Stimulated activated CD4-positive, alpha-beta T cell treated with anti-CD3 and anti-CD28 coated beads, Interleukin-4, amount 100 ng/mL, for 24 hours (primary cell): ENCODE measurements around the gene SLC43A1.
"Not testable (repeated sequence)": the region's sequence is repeated elsewhere in the genome, so short reads cannot be mapped to it uniquely, and the experiment has no call there.

Source experiments
- DNase-seq: peaks from one replicate; pipeline ENCODE4 v3.0.0-alpha.2; 2020

The SLC43A1 gene

DNA sequence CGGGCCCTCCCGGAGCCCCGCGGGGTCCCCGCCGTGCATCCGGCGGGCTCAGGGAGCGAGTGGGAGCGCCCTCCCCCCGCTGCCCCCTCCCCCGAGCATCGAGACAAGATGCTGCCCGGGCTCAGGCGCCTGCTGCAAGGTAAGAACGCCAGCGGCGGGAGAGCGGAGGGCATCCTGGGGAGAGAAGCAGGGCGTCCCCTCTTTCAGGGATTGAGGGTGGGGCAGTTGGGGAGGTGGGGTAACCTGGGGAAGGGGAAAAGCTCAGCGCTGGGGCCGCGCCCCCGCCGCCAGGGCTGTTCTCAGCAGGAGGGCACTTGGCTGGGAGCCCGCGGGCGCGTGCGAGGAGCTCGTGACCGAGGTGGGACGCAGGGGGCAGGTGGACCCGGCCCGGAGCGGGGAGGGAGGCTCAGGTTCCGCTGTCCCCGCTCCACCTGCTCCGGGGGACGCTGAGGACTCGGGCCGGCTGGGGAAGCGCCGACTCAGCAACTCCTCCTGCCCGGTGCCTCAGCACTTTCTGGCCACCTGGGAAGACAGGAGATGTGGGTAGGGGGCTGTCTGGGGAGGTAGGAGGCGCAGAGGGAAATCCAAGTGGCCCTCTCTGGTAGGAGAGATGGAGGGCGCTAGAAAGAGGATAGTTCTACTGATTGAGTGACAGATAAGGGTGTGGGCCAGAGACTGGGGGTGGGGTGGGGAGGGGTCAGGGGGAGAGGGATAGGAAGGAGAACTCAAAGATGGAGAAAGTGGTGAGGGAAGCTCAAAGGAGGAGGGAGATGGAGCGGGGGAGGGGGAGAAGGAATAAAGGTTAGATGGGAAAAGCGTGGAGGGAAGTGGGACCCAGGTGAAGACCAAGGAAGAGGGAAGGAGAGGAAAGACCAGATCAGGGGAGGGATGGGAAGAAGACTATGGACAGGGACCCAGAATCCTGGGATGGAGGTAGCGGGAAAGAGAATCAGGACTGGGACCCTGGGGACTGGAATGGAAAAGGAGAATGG, 54.4 kb downstream of the SLC43A1 start:
- no peak for DNase-seq

DNA sequence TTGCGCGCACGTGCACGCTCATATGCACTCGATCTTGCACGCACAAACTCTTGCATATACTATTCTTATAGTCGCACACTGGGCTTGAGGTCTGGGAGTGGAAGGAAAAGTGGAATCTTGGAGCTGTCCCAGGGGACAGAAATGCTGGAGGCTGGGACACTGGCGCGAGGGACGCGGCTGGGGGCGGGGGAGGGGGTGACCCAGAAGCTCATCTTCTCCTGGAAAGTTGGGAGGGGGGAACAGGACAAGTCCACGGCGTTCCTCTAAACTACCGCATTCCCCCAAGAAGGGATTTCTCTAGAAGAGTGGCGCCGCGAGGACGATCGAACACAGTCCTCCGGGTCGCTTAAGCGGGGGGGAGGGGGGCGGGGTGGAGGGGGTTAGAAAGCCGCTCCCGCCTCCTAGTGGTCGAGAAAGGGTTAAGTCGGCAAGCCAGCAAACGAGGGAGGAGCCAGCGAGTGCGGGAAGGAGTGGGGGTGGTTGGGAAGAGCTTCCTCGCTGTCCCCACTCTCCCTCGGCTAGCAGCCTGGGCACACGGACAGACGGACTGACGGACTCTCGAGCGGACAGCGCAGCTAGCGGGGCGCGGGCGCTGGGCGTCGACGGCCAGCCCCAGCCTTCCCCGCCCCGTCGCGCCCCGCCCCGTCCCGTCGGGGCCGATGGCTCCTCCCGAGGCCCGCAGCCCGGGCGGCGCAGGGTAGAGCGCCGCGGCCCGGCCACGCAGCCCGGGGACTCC, 55.3 kb downstream of the SLC43A1 start, which contains the start of gene RTN4RL2:
RTN4RL2 (plus strand) TSS at position 507 of the 736 bp plus-strand sequence. CDS start 338 bp downstream, outside the sequence.
- peak; percentile 42 for DNase-seq

DNA sequence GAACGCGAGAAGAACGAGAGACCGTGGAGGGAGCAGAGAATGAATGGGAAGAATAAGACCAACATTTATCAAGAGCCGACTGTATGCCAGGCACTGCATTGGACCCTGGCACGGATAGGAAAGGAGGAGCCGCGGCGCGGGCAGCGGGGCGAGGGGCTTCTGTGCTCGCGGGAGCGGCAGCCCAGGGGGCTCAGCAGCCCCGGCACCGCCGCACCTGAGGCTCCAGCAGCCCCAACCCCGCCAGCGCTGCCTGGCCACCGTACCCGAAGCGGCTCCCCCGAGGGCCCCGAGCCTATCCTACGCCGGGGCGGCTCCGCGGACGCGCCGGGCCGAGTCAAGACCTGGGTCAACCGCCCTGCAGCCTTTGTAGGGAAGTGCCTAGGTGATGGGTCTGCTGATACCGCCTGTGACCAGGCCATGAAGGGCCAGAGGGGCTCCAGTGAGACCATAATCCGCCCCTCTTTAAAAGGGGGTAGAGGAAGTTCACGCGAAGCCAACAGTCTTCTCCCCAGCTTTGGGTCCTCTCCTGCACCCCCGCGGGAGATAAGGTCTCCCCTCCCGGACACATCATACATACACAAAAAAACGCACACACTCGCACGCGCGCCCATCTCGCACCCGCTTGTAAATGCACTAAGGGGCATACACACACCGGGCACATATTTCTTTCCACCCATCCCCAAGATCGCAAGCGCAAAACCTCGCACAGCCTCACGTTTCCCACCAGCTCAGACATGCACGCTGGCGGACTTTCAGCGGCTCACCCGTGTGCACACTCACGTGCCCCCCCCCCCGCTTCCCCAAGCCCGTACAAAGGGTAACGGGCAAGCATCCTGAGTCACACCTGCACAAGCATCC, 56.1 kb downstream of the SLC43A1 start:
- DNase-seq = no peak

DNA sequence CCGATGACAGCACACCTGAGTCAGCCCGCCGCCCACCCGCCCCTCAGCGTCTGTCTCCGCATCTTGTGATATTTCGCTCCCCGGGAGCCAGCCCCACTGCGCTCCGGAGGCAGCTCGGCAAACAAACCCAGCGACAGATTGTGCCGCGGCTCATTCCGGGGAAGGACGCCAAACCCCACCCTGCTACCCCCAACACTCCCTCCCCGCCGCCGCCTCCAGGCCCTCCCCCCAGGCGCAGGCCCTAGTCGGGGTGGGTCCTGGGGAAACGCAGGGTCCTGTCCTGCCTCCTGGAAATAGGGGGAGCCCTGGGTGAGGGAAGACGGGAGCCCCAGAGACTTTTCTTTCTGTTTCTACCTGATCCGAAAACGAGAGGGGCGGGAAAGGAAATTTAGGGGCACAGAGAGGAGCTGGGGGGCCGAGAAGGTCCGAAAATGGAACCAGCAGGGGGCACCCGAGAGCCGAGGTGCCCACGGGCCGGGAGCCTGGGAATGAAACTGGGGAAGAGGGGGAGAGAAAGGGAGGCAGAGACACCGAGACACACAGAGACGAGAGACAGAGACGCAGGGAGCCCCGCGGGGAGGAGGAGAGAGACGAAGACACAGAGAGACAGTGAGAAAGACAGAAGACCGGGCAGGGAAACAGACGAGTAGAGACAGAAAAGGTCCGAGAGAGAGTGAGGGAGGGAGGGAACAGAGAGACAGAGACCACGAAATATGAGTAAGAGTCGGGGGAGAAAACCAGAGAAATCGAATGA, 56.9 kb downstream of the SLC43A1 start:
- peak; percentile 67 for DNase-seq

DNA sequence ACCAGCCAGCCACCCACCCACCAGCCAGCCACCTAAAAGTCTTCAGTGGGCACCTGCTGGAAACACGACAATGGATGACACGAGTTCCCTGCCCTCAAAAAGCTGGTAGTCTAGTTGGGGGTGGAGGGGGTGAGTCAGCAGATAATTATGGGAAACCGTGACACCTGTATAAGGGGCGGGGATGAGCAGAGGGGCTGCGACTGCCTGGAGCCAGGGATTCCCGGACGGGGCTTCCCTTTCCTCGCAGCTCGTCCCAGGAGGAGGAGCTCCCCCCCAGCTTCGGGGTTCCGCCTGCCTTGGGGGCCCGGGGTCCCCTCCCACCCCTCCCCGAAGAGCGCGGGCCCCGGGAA, 57.5 kb downstream of the SLC43A1 start:
- peak; percentile 46 for DNase-seq

DNA sequence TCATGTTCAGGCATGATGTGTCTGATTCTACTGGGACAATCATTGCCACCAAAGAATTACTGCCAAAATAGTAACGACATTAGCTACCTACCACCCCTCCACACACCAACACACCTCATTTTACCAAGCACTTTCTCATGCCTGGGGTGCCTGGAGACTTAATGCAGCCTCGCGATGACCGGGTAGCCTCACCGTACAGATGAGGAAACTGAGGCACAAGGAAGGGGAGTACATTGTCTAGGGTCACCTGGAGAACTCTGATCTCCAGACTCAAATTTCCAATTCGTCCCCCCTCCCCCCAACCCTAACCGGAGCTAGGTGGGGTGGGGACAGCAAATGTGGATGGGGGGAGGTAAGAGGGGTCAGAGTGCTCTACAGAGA, 57.9 kb downstream of the SLC43A1 start:
- DNase-seq = no peak

DNA sequence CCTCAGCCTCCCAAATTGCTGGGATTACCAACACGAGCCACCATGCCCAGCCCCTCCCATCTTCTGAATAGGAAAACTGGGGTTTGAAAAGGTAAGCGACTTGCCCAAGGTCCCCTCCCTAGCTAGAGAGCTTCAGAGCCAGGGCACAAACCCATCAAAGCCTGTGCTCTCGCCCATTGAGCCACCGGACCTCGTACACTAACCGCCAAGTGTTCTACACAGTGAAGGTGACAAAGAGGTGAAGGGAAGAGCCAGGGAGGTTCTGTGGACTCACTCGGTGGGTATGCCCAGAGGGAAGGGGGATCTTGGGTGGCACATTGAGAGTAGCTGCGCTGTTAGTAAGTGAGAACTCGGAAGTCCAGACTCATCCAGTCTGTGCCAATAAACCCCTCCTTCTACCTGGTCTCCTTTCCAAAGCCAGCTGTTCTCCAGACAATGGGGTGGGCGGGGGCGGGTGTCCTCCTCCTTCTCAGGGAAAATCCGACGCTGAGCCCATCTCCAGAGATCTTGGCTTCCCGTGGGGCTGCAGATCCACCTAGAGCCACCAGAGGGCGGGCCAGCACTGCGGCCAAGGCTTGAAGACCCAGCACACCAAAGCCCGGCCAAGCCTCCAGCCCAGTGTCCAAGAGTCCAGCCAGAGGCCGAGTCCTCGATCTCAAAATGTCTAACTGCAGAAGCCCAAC, 58.4 kb downstream of the SLC43A1 start:
- DNase-seq = peak; percentile 77

DNA sequence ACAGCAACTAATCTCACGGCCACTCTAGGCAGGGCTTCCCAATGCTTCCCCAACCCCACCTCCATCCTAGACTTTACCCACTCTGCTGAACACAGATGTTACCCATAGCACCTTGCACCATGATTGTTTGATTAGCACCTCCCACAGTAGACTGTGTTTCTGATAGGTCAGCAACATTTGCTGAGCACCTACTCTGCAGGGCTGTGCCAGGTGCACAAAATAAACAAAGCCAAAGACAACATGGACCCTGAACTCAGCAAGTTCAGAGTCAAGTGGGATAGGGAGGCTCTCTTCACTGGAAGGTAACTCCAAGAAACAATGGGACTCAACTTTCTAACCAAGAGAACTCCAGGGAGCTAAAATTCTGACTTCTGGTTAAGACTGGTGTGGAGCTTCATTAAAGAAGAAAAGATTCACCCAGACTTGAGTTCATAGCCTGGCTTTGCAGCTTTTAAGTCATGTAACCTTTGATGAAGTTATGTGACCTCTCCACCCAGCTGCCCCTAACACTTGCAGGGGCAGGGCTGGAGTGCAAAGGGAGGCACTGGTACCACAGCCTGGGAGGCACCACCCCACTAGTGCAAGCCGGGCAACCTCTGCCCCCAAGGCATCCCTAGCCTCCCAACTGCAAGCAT, 61.8 kb downstream of the SLC43A1 start:
- DNase-seq = no peak

DNA sequence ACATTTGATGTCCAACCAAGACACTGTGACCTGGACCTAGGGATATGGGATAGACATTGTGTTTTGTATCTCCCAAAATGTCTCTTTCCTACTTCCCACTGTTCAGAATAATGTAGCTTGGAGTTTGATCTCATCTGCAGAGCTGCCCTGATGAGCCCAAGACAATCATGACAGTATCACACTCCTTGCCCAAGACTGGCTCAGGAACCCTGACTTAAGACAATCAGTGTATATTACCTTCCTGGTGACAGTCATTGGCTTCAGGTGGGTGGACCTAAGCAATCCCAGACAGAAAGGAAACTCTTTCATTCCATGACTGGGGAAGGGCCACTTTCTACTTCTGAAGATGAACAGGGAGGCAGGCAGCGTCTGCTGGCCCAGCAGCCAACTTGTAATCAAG, 69.4 kb downstream of the SLC43A1 start:
- no peak for DNase-seq

DNA sequence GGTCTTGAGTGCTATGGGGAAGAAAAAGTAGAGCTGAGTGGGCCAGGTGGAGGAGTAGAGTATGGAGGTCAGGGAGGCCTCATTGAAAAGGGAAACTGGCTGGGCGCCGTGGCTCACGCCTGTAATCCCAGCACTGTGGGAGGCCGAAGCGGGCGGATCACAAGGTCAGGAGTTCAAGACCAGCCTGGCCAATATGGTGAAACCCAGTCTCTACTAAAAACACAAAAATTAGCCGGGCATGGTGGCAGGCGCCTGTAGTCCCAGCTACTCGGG, 70.4 kb downstream of the SLC43A1 start:
- DNase-seq = not testable (repeated sequence)

DNA sequence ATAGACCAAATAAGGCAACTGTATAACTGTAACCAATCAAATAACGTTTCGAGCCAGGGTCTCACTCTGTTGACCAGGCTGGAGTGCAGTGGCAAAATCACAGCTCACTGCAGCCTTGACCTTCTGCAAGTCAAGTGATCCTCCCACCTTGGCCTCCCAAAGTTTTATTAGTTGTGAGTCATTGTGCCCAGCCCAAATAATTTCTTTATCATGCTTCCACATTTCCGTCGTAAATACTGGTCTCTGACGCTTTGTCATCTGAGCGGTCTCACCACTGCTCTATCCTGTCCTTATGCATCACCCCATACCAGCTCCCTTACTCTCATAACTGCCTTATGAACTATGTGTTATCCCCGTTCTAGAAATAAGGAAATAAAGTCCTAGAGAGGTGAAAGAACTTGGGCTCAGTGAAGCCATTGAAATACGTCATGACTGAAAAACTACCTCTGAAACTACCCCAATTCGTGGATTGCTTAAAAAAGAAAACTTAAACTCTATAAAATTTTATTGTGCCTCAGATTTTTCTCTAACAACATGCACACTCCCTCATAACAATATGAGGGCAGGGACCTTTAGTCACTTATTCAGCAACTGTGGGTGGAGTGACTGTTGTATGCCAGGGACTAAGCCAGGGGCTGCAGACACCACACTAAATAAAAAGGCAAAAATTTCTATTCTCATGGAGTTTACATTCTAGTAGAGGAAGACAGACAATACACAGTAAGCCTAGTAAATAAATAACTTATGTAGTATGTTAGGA, 71.0 kb downstream of the SLC43A1 start:
- no peak for DNase-seq

DNA sequence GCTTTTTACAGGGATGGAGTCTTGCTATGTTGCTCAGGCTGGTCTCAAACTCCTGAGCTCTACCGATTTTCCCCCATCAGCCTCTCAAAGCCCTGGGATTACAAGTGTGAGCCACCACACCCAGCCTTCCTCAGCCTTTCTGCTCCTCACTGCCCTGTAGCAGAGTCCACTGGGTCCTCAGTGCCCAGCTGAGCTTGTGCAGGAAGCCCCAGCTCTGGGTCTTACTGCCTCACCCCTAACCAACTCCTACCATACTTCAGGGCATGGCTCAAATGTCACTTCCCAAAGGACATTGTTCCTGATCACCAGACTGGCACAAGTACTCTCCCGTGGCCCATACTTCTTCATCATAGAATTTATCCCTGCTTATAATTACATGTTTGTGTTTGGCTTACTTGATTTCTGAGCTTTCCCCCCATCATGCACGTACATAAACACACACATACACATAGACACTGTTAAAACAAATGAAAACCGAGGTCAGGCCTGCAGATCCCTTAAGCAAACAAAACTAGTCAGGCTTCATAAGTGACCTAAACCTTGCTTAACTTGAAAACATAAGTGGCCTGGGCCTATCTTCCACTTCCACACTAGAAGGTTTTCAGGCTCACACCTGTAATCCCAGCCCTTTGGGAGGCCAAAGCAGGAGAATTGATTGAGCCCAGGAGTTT, 74.6 kb downstream of the SLC43A1 start:
- no peak for DNase-seq

DNA sequence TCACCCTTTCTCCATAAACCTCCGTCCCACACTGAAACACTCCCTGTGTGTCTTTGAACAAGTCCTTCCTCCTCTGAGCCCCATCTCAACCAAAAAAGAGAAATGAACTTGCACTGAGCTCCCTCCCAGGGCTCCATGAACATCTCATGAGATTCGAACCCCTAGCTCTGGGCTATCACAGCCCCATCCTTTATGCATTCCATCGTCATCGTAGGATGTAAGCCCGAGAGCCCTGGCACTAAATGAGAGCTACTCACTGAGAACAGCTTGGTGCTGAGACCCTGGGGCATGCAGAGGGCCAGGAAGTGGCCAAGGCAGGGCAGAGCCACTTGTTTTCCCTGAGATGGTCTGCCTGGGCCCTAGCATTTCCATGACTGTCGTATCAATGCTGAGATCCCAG, 75.7 kb downstream of the SLC43A1 start:
- DNase-seq = no peak

DNA sequence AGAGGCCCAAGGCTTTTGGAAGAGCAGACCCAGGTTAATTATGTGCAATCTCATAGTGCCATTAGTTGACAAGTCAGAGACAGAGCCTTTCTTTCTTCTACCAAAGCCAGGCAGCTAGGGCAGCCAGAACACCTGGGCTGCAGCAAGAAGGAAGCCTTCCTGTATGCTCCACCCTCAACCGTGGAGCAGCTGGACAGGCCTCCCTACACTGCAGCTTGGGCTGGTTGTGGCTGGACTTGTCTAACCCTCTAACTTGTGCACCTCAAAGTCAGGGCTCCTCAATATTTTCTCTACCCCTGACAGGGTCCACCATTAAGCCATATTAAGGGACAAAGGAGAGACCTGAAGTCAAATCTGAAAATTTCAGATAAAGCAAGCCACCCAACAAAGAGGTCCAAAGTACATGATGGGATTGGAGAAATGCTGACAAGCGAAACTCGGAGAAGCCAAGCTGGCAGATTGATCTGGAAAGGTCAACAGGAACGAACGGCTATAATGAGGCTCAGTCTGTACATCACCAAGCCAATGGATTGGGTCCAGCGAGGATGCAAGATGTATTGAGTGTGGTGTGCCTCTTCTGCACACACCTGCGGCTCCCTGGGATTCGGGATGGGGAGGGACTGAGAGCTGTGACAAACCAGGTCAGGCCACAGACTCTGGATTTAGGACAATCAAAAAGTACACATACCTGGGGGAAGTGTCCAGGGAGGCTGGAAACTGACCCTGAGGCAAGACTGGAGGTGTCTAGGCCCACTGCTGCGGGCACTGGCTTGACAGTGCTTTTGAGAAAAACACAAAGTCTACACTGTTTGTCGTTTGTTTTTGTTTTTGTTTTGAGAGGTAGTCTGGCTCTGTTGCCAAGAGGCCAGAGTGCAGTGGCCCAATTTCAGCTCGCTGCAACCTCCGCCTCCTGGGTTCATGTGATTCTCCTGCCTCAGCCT, 76.9 kb downstream of the SLC43A1 start:
- no peak for DNase-seq

DNA sequence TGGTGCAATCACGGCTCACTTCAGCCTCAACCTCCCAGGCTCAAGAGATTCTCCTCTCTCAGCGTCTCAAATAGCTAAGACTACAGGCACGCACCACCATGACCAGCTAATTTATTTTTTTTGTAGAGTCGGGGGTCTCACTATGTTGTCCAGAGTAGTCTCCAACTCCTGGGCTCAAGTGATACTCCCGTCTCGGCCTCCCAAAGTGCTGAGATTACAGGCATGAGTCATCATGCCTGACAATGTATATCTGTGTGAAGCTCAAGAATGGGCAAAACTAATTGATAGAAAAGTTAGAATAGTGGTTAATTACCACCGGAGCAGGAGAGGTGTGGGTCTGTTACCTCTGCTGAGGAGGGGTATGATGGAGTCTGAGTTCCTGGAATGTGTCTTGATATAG, 79.5 kb downstream of the SLC43A1 start:
- DNase-seq = no peak

DNA sequence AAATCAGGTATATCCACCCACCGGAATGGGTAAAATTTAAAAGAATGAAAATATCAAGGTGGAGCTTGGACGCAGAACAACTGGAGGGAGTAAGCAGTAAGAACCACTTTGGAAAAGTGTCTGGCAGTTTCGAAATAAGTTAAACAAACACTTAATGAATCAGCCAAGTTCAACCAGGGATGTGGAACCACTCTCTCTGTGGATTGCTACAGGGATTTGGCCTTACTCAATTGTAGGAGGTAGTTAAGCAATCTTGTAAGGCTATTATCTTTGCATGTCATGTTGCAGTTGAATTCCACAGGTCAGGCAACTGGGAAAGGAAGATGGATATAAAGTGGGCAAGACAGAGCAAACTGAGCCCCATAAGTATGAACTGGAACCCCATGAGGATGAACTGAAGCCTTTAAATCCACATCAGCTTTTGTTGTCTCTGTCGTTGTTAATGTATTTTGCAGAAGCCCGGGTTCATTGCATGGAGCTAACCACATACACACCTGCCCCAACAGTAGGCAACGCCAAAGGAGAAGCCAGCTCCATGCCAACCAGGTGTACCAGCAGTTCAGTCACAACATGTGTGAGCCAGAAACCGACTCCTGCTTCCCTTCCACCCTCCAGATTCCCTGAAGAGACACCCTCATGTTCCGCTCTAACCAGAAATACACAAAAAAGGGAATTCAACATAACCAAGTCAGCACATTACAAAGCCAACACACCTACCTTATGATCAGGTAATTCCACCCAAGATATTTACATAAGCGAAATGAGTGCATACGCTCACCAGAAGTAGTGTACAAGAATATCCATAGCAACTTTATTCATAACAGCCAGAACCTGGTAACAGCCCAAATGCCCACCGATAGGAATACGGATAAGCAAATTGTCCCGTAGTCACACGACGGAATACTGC, 80.6 kb downstream of the SLC43A1 start:
- no peak for DNase-seq
